ENCODE measurements around the gene CDH8.

DNA sequence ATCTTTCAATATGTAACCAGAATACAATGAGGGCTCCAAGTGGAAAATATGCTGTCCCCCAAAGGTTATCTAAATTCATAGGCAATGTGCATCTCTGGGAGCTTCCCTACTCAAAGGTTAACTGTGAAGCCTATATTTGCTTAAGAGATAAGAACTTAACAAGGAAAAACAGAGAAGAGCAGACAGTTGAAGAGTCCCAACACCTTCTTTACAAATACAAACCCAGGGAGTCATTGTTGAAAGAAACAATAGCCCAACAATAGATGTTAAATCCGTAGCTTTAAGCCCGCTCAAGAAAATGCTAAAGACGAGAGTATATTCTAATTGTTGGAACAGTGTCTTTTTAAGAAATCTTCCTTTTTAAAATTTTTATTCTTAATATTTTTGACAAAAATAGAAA is 87.8 kb downstream of the CDH8 start:
- TF ChIP-seq CTCF (conservative IDR thresholded peaks at IDR 0.05; ENCODE audit: low read depth, low read length) (no peak), EZH2 (IDR thresholded peaks at IDR 0.05; ENCODE audit: borderline replicate concordance, low read depth, low read length, poor library complexity, severe bottlenecking) (no peak)

Measured in A673 (cell line).